ENCODE results near the gene ANKS1B.

DNA sequence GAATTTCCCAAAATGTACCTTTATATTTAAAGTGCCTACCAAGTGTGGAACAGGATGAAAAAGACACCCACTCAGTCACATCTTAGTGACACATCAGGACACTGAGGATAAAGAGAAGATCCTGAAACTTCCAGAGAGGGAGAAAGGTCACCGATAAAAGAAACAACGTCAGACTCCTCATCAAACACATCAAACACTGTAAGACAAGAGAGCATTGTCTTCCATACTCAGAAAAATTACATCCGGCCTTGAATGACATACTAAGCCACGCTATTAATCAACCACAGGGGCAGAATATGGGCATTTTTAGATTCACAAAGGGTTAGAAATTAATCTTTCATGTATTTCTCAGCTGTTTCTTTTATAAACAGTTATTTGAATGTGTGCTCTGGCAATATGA, 849.4 kb downstream of the ANKS1B start:
- TF ChIP-seq, protein P1, sequence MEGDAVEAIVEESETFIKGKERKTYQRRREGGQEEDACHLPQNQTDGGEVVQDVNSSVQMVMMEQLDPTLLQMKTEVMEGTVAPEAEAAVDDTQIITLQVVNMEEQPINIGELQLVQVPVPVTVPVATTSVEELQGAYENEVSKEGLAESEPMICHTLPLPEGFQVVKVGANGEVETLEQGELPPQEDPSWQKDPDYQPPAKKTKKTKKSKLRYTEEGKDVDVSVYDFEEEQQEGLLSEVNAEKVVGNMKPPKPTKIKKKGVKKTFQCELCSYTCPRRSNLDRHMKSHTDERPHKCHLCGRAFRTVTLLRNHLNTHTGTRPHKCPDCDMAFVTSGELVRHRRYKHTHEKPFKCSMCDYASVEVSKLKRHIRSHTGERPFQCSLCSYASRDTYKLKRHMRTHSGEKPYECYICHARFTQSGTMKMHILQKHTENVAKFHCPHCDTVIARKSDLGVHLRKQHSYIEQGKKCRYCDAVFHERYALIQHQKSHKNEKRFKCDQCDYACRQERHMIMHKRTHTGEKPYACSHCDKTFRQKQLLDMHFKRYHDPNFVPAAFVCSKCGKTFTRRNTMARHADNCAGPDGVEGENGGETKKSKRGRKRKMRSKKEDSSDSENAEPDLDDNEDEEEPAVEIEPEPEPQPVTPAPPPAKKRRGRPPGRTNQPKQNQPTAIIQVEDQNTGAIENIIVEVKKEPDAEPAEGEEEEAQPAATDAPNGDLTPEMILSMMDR (IDR thresholded peaks at IDR 0.05) = no peak
- TF ChIP-seq POLR2A (IDR thresholded peaks at IDR 0.05) = no peak

Data from thyroid gland (tissue), 4 donors.